Prostate gland (tissue), 2 donors: Measurements from ENCODE around the gene KIAA0825. TPM values are rescaled to one million over a fixed set of nuclear protein-coding genes. Genes with fewer than 3 reads are reported as not detected.

Experiments used
- DNase-seq: peaks from one replicate; pipeline ENCODE4 v3.0.0-alpha.2; 2019; ENCODE audit warnings: low spot score
- H3K27ac ChIP-seq, 2 donors: fragments of 200-600 bp; sonication (generic); 2 replicates each; pipeline ENCODE4 v1.5.1; 2017 to 2019
- H3K27me3 ChIP-seq: fragments of 200-600 bp; sonication (generic); replicated peaks from 2 replicates; pipeline ENCODE4 v1.5.1; 2019; ENCODE audit not compliant: insufficient read depth
- H3K36me3 ChIP-seq, 2 donors: fragments of 200-600 bp; sonication (generic); 1 replicate in 1 of 2; 2 replicates in 1 of 2; pipeline versions ENCODE4 v1.5.1 to v1.8.1; 2017 to 2019
- H3K4me1 ChIP-seq: fragments of 200-600 bp; sonication (generic); replicated peaks from 2 replicates; pipeline ENCODE4 v1.5.1; 2019
- H3K4me3 ChIP-seq, 2 donors: fragments of 200-600 bp; sonication (generic); 2 replicates each; pipeline ENCODE4 v1.5.1; 2017 to 2019
- H3K9me3 ChIP-seq: fragments of 200-600 bp; sonication (generic); 2 replicates; pipeline ENCODE4 v1.5.1; 2017
- POLR2A ChIP-seq: fragments of 450-650 bp; IDR thresholded peaks from one replicate; pipeline ENCODE4 v1.6.1; 2016; ENCODE audit warnings: antibody characterized with exemption, mild to moderate bottlenecking
- POLR2AphosphoS5 ChIP-seq: sonication (generic); formaldehyde crosslinking; IDR thresholded peaks from one replicate; pipeline ENCODE4 v1.6.1; 2017; ENCODE audit warnings: antibody characterized with exemption
- WGBS: methylation state at CpG from one replicate; pipeline ENCODE4 v1.1.5; 2018; 5-methylcytosine and 5-hydroxymethylcytosine counted together
- intact Hi-C: fragments of 100-400 bp; cut with DNase I; formaldehyde crosslinking; loops from one replicate; pipeline ENCODE4 v1.14.2; 2022
- total RNA-seq, 2 donors: library from RNA; depleted of rRNA; stranded (reverse); fragments of >200 nt; gene quantifications; one replicate each; pipeline ENCODE4 v1.1.0, GENCODE V29; 2016
- TF ChIP-seq, protein P1 (sequence below), 4 experiments: fragments of 200-600 bp in 2 of 4; fragments of 450-650 bp in 2 of 4; sonication (generic) in 2 of 4; IDR thresholded peaks; 1 replicate in 3 of 4; 2 replicates in 1 of 4; pipeline ENCODE4 v1.5.1; 2016 to 2019; ENCODE audit warnings: antibody characterized with exemption in 4 of 4, mild to moderate bottlenecking in 2 of 4, moderate library complexity in 2 of 4

Gene KIAA0825
- total RNA-seq, 2 donors from 2014 or later, result 3.9 to 4.1 TPM

DNA sequence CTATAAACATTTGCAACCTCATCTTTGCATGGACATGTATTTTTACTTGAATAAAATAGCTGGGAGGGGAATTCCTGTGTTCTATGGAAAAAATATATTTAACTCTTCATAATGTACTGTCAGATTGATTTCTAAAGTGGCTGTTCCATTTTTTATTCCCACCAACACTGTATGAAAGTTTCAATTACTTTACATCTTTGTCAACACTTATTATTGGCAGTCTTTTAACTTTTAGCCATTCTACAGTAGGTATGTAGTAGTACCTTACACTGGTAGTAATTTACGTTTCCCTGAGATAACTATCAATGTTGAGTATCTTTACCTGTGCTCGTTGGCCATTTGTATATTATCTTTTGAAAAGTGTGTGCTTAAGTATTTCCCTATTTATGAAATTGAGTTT lies 429.7 kb downstream of the KIAA0825 start:
- Histone ChIP-seq H3K9me3 (no peaks in the 10 kb centered on the region), H3K27me3 (no peaks in the 10 kb centered on the region), H3K4me1 (no peaks in the 10 kb centered on the region), H3K36me3 (no peaks in the 10 kb centered on the region), H3K4me3 (no peak overlapping the region), H3K27ac (no peak overlapping the region)
- TF ChIP-seq POLR2A, result no peak
- TF ChIP-seq, protein P1, sequence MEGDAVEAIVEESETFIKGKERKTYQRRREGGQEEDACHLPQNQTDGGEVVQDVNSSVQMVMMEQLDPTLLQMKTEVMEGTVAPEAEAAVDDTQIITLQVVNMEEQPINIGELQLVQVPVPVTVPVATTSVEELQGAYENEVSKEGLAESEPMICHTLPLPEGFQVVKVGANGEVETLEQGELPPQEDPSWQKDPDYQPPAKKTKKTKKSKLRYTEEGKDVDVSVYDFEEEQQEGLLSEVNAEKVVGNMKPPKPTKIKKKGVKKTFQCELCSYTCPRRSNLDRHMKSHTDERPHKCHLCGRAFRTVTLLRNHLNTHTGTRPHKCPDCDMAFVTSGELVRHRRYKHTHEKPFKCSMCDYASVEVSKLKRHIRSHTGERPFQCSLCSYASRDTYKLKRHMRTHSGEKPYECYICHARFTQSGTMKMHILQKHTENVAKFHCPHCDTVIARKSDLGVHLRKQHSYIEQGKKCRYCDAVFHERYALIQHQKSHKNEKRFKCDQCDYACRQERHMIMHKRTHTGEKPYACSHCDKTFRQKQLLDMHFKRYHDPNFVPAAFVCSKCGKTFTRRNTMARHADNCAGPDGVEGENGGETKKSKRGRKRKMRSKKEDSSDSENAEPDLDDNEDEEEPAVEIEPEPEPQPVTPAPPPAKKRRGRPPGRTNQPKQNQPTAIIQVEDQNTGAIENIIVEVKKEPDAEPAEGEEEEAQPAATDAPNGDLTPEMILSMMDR (IDR thresholded peaks at IDR 0.05), result no peak
- TF ChIP-seq POLR2AphosphoS5, result no peak
- intact Hi-C loops, result no loop called here
- DNase-seq, result no peak
- WGBS, result 49% methylated on average over 2 of the region's 2 CpGs

DNA sequence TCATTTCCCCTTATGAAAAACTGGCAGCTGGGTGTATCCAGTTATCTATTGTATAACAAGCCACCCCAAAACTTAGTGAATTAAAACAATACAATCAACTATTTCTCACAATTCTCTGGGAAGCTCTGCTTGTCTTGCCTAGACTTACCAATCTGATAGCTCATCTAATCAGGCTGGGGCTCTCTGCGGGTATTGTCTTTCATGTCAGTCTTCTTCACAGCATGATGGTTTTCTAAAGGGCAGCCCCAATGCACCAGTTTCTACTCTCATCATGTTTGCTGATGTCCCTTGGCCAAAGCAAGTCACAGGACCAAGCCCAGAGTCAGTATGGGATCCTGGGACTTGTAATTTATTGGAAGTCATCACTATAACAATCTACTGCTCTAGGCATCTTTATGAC lies 433.5 kb downstream of the KIAA0825 start:
- no peak for TF ChIP-seq POLR2A
- TF ChIP-seq, protein P1 (IDR thresholded peaks at IDR 0.05), result no peak
- TF ChIP-seq POLR2AphosphoS5, result no peak
- no peaks in the 10 kb centered on the region for H3K27me3 ChIP-seq
- no peak for DNase-seq
- no peak overlapping the region for H3K4me3 ChIP-seq
- H3K27ac ChIP-seq, result no peak overlapping the region
- no peaks in the 10 kb centered on the region for H3K9me3 ChIP-seq
- 86% methylated on average over 1 of the region's 1 CpG for WGBS
- intact Hi-C loops, result no loop called here
- H3K4me1 ChIP-seq, result no peaks in the 10 kb centered on the region
- no peaks in the 10 kb centered on the region for H3K36me3 ChIP-seq

- Histone ChIP-seq H3K27me3 (no peaks in the 10 kb centered on the region), H3K9me3 (no peaks in the 10 kb centered on the region), H3K27ac (no peak overlapping the region), H3K4me3 (no peak overlapping the region), H3K4me1 (no peaks in the 10 kb centered on the region), H3K36me3 (no peaks in the 10 kb centered on the region)
- WGBS, result 65% methylated on average over 2 of the region's 2 CpGs
- no peak for DNase-seq
- no peak for TF ChIP-seq POLR2A
- TF ChIP-seq, protein P1 (IDR thresholded peaks at IDR 0.05), result no peak
- intact Hi-C loops, result no loop called here
Observed at GRCh38 chr5:94181895-94182294, 436.5 kb downstream of the KIAA0825 start.

- DNase-seq, result no peak
- Histone ChIP-seq H3K27me3 (no peaks in the 10 kb centered on the region), H3K4me1 (no peaks in the 10 kb centered on the region), H3K27ac (no peak overlapping the region), H3K4me3 (no peak overlapping the region), H3K36me3 (no peaks in the 10 kb centered on the region), H3K9me3 (no peaks in the 10 kb centered on the region)
- no peak for TF ChIP-seq POLR2AphosphoS5
- intact Hi-C loops, result no loop called here
Observed at GRCh38 chr5:94180761-94181160, 437.6 kb downstream of the KIAA0825 start.

- Histone ChIP-seq H3K9me3 (no peaks in the 10 kb centered on the region), H3K4me1 (no peaks in the 10 kb centered on the region), H3K27ac (no peak overlapping the region), H3K27me3 (no peaks in the 10 kb centered on the region), H3K36me3 (no peaks in the 10 kb centered on the region), H3K4me3 (no peak overlapping the region)
- intact Hi-C loops, result no loop called here
- 65% methylated on average over 1 of the region's 1 CpG for WGBS
- no peak for DNase-seq
- TF ChIP-seq POLR2AphosphoS5 (no peak), POLR2A (no peak)
Observed at GRCh38 chr5:94175912-94176311, 442.5 kb downstream of the KIAA0825 start.

GRCh38 chr5:94174748-94175411 lies 443.5 kb downstream of the KIAA0825 start:
- no peak for DNase-seq
- no peak for TF ChIP-seq POLR2A
- no peak for TF ChIP-seq POLR2AphosphoS5
- TF ChIP-seq, protein P1 (IDR thresholded peaks at IDR 0.05), result no peak
- Histone ChIP-seq H3K27me3 (no peaks in the 10 kb centered on the region), H3K4me1 (no peaks in the 10 kb centered on the region), H3K9me3 (no peaks in the 10 kb centered on the region), H3K27ac (no peak overlapping the region), H3K4me3 (no peak overlapping the region), H3K36me3 (no peaks in the 10 kb centered on the region)
- intact Hi-C loops, result no loop called here
- 96% methylated on average over 2 of the region's 2 CpGs for WGBS
